NK-92 (cell line): ENCODE data around the gene EP300.
"Not testable (repeated sequence)": the region's sequence is repeated elsewhere in the genome, so short reads cannot be mapped to it uniquely, and the experiment has no call there.

Experiments
- DNase-seq: peaks from one replicate; lab custom pipeline; 2025; ENCODE audit not compliant: unreplicated experiment; lab: John Stamatoyannopoulos, UW

The EP300 gene

GRCh38 chr22:41092023-41092817 is at the start of gene EP300:
EP300 (plus strand) TSS chr22:41092592; CDS start chr22:41093005, 413 bp downstream.
- peak; percentile 21 for DNase-seq

GRCh38 chr22:41043722-41044121 is 48.7 kb upstream of the EP300 start:
- no peak for DNase-seq

GRCh38 chr22:41045575-41045974 is 46.8 kb upstream of the EP300 start:
- not testable (repeated sequence) for DNase-seq

GRCh38 chr22:41047801-41048211 is 44.6 kb upstream of the EP300 start:
- DNase-seq = no peak

GRCh38 chr22:41048345-41048744 is 44.0 kb upstream of the EP300 start:
- not testable (repeated sequence) for DNase-seq

GRCh38 chr22:41048791-41049717 is 43.3 kb upstream of the EP300 start:
- no peak for DNase-seq

- not testable (repeated sequence) for DNase-seq
These were observed 42.6 kb upstream of the EP300 start for GRCh38 chr22:41049795-41050194.

GRCh38 chr22:41050883-41051282 is 41.5 kb upstream of the EP300 start:
- DNase-seq = no peak

- no peak for DNase-seq
These were observed 39.5 kb upstream of the EP300 start for GRCh38 chr22:41052661-41053490.

- no peak for DNase-seq
These were observed 35.3 kb upstream of the EP300 start for GRCh38 chr22:41057076-41057475.

- DNase-seq = no peak
These were observed 30.2 kb upstream of the EP300 start for GRCh38 chr22:41062146-41062545.

GRCh38 chr22:41064326-41064725 is 28.1 kb upstream of the EP300 start:
- DNase-seq = not testable (repeated sequence)

GRCh38 chr22:41066341-41066740 is 26.1 kb upstream of the EP300 start:
- not testable (repeated sequence) for DNase-seq

- not testable (repeated sequence) for DNase-seq
These were observed 24.4 kb upstream of the EP300 start for GRCh38 chr22:41067968-41068367.

GRCh38 chr22:41070665-41071331 is 21.6 kb upstream of the EP300 start:
- DNase-seq = no peak

GRCh38 chr22:41074061-41074460 is 18.3 kb upstream of the EP300 start:
- no peak for DNase-seq

GRCh38 chr22:41074466-41074865 is 17.9 kb upstream of the EP300 start:
- DNase-seq = no peak

- no peak for DNase-seq
These were observed 17.3 kb upstream of the EP300 start for GRCh38 chr22:41074941-41075710.

GRCh38 chr22:41075946-41076345 is 16.4 kb upstream of the EP300 start:
- DNase-seq = no peak

- DNase-seq = no peak
These were observed 15.5 kb upstream of the EP300 start for GRCh38 chr22:41076857-41077256.
